Naive thymus-derived CD4-positive, alpha-beta T cell (primary cell): ENCODE measurements around the gene LIPF. TPM values are rescaled to one million over a fixed set of nuclear protein-coding genes. Genes with fewer than 3 reads are reported as not detected.

Experiments
- ATAC-seq: fragments of 150-1000 bp; cut with Tn5 transposase; 2 replicates; pipeline ENCODE4 v1.10.0; 2021; ENCODE audit warnings: mild to moderate bottlenecking, moderate library complexity
- CTCF ChIA-PET: fragments of 350-600 bp; sonication (Branson Sonifier 250); formaldehyde crosslinking; loops from one replicate; lab custom pipeline; 2021; ENCODE audit warnings: antibody characterized with exemption; lab: Charles Lee
- POLR2A ChIA-PET: fragments of 350-600 bp; sonication (Branson Sonifier 250); formaldehyde crosslinking; loops from one replicate; lab custom pipeline; 2021; ENCODE audit warnings: antibody characterized with exemption, inconsistent platforms; lab: Charles Lee
- DNase-seq, 9 donors: peaks; one replicate each; pipeline versions ENCODE4 v3.0.0 to v3.0.0-alpha.2; 2020 to 2022; ENCODE audit warnings: mixed read lengths in 1 of 9
- H3K27ac ChIP-seq: one replicate; pipeline ENCODE4 v1.7.0; 2013; ENCODE audit warnings: mild to moderate bottlenecking, low read depth, low read length, moderate library complexity
- H3K27me3 ChIP-seq, 2 donors: one replicate each; pipeline ENCODE4 v1.7.0; 2013; ENCODE audit warnings: low read length in 2 of 2, mild to moderate bottlenecking in 2 of 2, moderate library complexity in 2 of 2; ENCODE audit not compliant: control insufficient read depth in 2 of 2, insufficient read depth in 2 of 2
- H3K36me3 ChIP-seq, 3 experiments: 1 replicate in 2 of 3; 2 replicates in 1 of 3; pipeline ENCODE4 v1.7.0; 2013; ENCODE audit warnings: low read length in 3 of 3, mild to moderate bottlenecking in 3 of 3, moderate library complexity in 1 of 3; ENCODE audit not compliant: insufficient read depth in 3 of 3, control insufficient read depth in 2 of 3
- H3K4me1 ChIP-seq, 2 donors: one replicate each; pipeline ENCODE4 v1.7.0; 2013; ENCODE audit warnings: low read length in 2 of 2, mild to moderate bottlenecking in 2 of 2, moderate library complexity in 1 of 2; ENCODE audit not compliant: control insufficient read depth in 2 of 2, insufficient read depth in 2 of 2
- H3K4me3 ChIP-seq: 2 replicates; pipeline ENCODE4 v1.7.0; 2013; ENCODE audit warnings: mild to moderate bottlenecking, low read length
- H3K9me3 ChIP-seq, 3 experiments: 1 replicate in 2 of 3; 2 replicates in 1 of 3; pipeline ENCODE4 v1.7.0; 2013; ENCODE audit warnings: low read length in 3 of 3; ENCODE audit not compliant: control insufficient read depth in 2 of 3
- H3K27ac Mint-ChIP-seq, 9 donors: one replicate each; pipeline ENCODE4 v1.8.0; 2020 to 2022; ENCODE audit warnings: mixed read lengths in 9 of 9, mild to moderate bottlenecking in 8 of 9, moderate library complexity in 5 of 9, inconsistent platforms in 2 of 9
- H3K27me3 Mint-ChIP-seq, 5 donors: one replicate each; pipeline ENCODE4 v1.8.0; 2021 to 2022; ENCODE audit warnings: mixed read lengths in 5 of 5, mild to moderate bottlenecking in 1 of 5
- H3K36me3 Mint-ChIP-seq, 5 donors: one replicate each; pipeline ENCODE4 v1.8.0; 2020 to 2022; ENCODE audit warnings: mixed read lengths in 5 of 5, mild to moderate bottlenecking in 3 of 5, inconsistent platforms in 1 of 5
- H3K4me1 Mint-ChIP-seq, 7 donors: one replicate each; pipeline ENCODE4 v1.8.0; 2020 to 2022; ENCODE audit warnings: mixed read lengths in 7 of 7, mild to moderate bottlenecking in 3 of 7, inconsistent platforms in 1 of 7
- H3K4me3 Mint-ChIP-seq, 10 donors: one replicate each; pipeline ENCODE4 v1.8.0; 2020 to 2022; ENCODE audit warnings: mild to moderate bottlenecking in 10 of 10, mixed read lengths in 10 of 10, moderate library complexity in 6 of 10, inconsistent platforms in 2 of 10
- H3K9me3 Mint-ChIP-seq, 11 donors: one replicate each; pipeline ENCODE4 v1.8.0; 2020 to 2022; ENCODE audit warnings: mixed read lengths in 11 of 11, mild to moderate bottlenecking in 4 of 11, inconsistent platforms in 1 of 11, moderate library complexity in 1 of 11
- intact Hi-C, 2 donors: fragments of 100-400 bp; cut with micrococcal nuclease; formaldehyde crosslinking; loops; one replicate each; pipeline ENCODE4 v1.15.1; 2023
- polyA plus RNA-seq, 2 donors: library from polyadenylated mRNA; unstranded; fragments of 300-500 nt; fragmentation: Illumina TruSeq; gene quantifications; one replicate each; pipeline ENCODE4 v1.2.3, GENCODE V29; 2021
- total RNA-seq, 6 experiments: library from RNA in 5 of 6; stranded (reverse) in 5 of 6; gene quantifications; 1 replicate in 5 of 6; 2 replicates in 1 of 6; pipeline ENCODE4 v1.2.3 and lab custom pipeline; 2021 to 2026

LIPF gene
- total and polyA plus RNA-seq, 7 experiments from 2014 or later = not detected

DNA sequence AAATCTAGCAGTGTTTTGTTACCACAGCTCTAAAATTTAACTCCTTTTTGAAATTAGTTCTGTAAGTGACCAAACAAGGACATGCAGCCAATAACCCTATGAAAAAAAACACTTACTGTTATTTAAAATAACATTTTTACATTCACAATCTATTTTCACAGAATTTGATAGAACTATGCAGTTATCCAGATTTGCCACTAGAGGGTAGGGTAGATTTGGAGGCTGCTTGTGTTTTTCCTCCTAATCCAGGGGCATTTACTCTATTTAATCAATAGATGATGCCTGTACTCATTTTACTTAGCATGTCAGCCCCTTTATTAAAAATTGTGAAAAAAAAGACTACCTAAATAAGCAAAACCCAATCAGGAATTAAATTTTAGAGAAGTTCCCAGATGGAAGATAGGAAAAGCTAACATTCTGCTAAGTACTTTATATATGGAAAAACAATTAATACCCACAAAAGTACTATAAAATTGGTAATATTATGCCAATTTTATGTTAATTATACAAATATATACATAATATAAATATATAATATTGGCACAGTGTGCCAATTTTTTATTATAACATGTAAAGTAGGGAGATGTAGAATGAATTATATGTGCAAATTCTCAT, 23.7 kb downstream of the LIPF start:
- intact Hi-C loops = loop anchor here (1.0 to 10.0 kb wide), 9 partner anchors 122 to 529 kb away; partner anchors contain the start of gene STAMBPL1 (in 1 of the 2)
- no peak overlapping the region for H3K27ac ChIP-seq
- Mint-ChIP-seq H3K27ac (no peak overlapping the region), H3K4me3 (no peak overlapping the region), H3K27me3 (peaks cover 7 to 30% (median 7%) of the 10 kb centered on the region in 5 donors), H3K36me3 (no peaks in the 10 kb centered on the region), H3K9me3 (peaks cover 0 to 2% (median 0%) of the 10 kb centered on the region in 11 donors), H3K4me1 (no peaks in the 10 kb centered on the region)
- H3K9me3 ChIP-seq = no peaks in the 10 kb centered on the region
- no peaks in the 10 kb centered on the region for H3K4me1 ChIP-seq
- CTCF ChIA-PET = interaction anchor here (0.9 to 2.2 kb wide), 8 partner anchors 10 to 246 kb away, joined by 3 to 9 read pairs (median 4); no protein-coding TSS in a partner anchor
- POLR2A ChIA-PET = no interaction called here
- H3K4me3 ChIP-seq = no peak overlapping the region
- ATAC-seq (peak; percentile 70), DNase-seq (peak in 5 of 9 donors; percentile 7 to 38 (median 18))
- H3K27me3 ChIP-seq = no peaks in the 10 kb centered on the region
- H3K36me3 ChIP-seq = no peaks in the 10 kb centered on the region

GRCh38 chr10:88689366-88689765, 25.1 kb downstream of the LIPF start:
- ATAC-seq (no peak), DNase-seq (no peak)
- Mint-ChIP-seq H3K27me3 (peaks cover 5 to 36% (median 9%) of the 10 kb centered on the region in 5 donors), H3K4me1 (no peaks in the 10 kb centered on the region), H3K4me3 (no peak overlapping the region), H3K36me3 (no peaks in the 10 kb centered on the region), H3K27ac (no peak overlapping the region), H3K9me3 (peaks cover 0 to 2% (median 0%) of the 10 kb centered on the region in 11 donors)
- Histone ChIP-seq H3K4me1 (no peaks in the 10 kb centered on the region), H3K27ac (no peak overlapping the region), H3K9me3 (no peaks in the 10 kb centered on the region), H3K4me3 (no peak overlapping the region), H3K36me3 (no peaks in the 10 kb centered on the region), H3K27me3 (no peaks in the 10 kb centered on the region)
- ChIA-PET POLR2A (no interaction called here), CTCF (interaction anchor here (1.4 to 2.2 kb wide), 2 partner anchors 14 to 196 kb away, joined by 3 to 6 read pairs; no protein-coding TSS in a partner anchor)
- intact Hi-C loops = loop anchor here in 1 of 2 donors (5.0 to 10.0 kb wide), 3 partner anchors 175 to 528 kb away; partner anchors contain the start of gene STAMBPL1

DNA sequence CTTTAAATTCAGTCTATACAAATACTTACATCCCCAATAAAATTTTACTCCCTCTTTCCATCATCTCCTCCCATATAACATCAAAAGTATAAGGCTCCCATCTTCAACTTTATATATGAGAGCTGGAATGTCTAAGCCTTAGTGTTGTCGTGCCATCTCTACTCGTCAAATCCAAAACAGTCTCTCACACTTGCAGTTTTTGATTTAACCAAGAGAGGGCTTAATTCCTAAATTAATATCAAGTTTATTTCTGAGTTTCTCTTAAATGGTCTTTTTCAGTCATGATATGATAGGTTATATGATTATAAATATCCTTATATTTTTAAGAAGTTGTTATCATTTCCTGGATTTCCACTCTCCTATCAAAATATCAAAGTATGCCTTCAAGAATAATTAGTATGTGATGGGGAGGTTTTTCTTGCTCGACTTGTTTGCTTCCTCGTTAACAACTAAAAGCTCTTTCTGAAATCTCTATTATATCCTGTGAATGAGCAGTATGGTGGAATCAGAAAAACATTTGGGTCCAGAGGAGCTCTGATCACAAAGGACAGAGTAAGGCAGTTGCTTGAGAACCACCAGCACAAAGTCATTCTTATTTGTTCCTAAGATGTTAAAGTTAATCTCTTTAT, 29.3 kb downstream of the LIPF start:
- ATAC-seq (no peak), DNase-seq (no peak)
- H3K4me3 Mint-ChIP-seq = no peak overlapping the region
- H3K4me1 Mint-ChIP-seq = no peaks in the 10 kb centered on the region
- intact Hi-C loops = no loop called here
- POLR2A ChIA-PET = no interaction called here
- no peaks in the 10 kb centered on the region for H3K4me1 ChIP-seq
- H3K9me3 Mint-ChIP-seq = peaks cover 0 to 2% (median 0%) of the 10 kb centered on the region in 11 donors
- H3K27me3 Mint-ChIP-seq = peaks cover 5 to 42% (median 9%) of the 10 kb centered on the region in 5 donors
- H3K27ac Mint-ChIP-seq = no peak overlapping the region
- no peak overlapping the region for H3K4me3 ChIP-seq
- H3K27me3 ChIP-seq = no peaks in the 10 kb centered on the region
- no peak overlapping the region for H3K27ac ChIP-seq
- H3K36me3 Mint-ChIP-seq = no peaks in the 10 kb centered on the region
- H3K9me3 ChIP-seq = no peaks in the 10 kb centered on the region
- H3K36me3 ChIP-seq = no peaks in the 10 kb centered on the region
- CTCF ChIA-PET = interaction anchor here (0.6 to 1.5 kb wide), 4 partner anchors 32 to 143 kb away, joined by 3 to 5 read pairs (median 4); no protein-coding TSS in a partner anchor

- no peak for DNase-seq
Observed at GRCh38 chr10:88702848-88703597, 38.8 kb downstream of the LIPF start.

DNA sequence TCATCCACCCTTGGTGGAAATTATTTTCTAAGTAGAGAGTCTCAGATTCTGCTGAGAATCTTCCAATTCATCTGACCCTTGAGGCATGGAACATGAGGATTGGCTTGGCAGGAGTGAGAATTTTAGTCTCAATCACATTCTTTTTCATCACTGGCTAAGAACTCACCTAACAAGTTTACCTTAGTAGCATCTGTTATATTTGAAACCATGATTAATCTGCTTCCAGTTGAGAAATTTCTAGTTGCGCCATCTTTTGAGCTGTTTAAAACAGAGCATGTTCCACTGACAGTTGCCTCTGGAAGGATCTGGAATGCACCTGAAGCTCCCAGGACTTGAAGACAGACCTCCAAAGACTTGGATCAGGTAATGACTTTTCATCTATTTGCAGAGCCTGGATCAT, 41.7 kb downstream of the LIPF start, which contains the start of gene LIPK:
LIPK (plus strand) TSS at position 292 of the 400 bp plus-strand sequence. CDS start 18,295 bp downstream, outside the sequence.
- intact Hi-C loops = no loop called here
- Mint-ChIP-seq H3K27ac (peak within 1 kb of the TSS in 1 of 9 donors; percentile 5), H3K9me3 (no peaks in the 10 kb centered on the region), H3K4me3 (no peak within 1 kb of the TSS), H3K27me3 (peaks cover 0 to 27% (median 0%) of the 10 kb centered on the region in 5 donors), H3K36me3 (no peaks in the 10 kb centered on the region), H3K4me1 (peaks cover 0 to 4% (median 0%) of the 10 kb centered on the region in 7 donors)
- no peak for DNase-seq
- CTCF ChIA-PET = no interaction called here
- POLR2A ChIA-PET = no interaction called here
- no peak within 1 kb of the TSS for H3K4me3 ChIP-seq
- H3K27me3 ChIP-seq = no peaks in the 10 kb centered on the region
- H3K36me3 ChIP-seq = no peaks in the 10 kb centered on the region
- no peak within 1 kb of the TSS for H3K27ac ChIP-seq
- no peaks in the 10 kb centered on the region for H3K9me3 ChIP-seq
- ATAC-seq = no peak
- no peaks in the 10 kb centered on the region for H3K4me1 ChIP-seq

More at GRCh38 chr10:88702848-88703597, 38.8 kb downstream of the LIPF start:
- CTCF ChIA-PET = no interaction called here
- no peaks in the 10 kb centered on the region for H3K4me1 ChIP-seq
- Mint-ChIP-seq H3K4me1 (peaks cover 0 to 4% (median 0%) of the 10 kb centered on the region in 7 donors), H3K4me3 (no peak overlapping the region), H3K9me3 (no peaks in the 10 kb centered on the region), H3K27me3 (peaks cover 0 to 37% (median 0%) of the 10 kb centered on the region in 5 donors), H3K27ac (no peak overlapping the region), H3K36me3 (no peaks in the 10 kb centered on the region)
- POLR2A ChIA-PET = no interaction called here
- H3K4me3 ChIP-seq = no peak overlapping the region
- H3K36me3 ChIP-seq = no peaks in the 10 kb centered on the region
- no peak overlapping the region for H3K27ac ChIP-seq
- H3K9me3 ChIP-seq = no peaks in the 10 kb centered on the region
- intact Hi-C loops = no loop called here
- ATAC-seq = no peak
- H3K27me3 ChIP-seq = no peaks in the 10 kb centered on the region

- no peaks in the 10 kb centered on the region for H3K9me3 Mint-ChIP-seq
- ATAC-seq (no peak), DNase-seq (no peak)
- no peaks in the 10 kb centered on the region for H3K36me3 Mint-ChIP-seq
- H3K4me1 ChIP-seq = no peaks in the 10 kb centered on the region
- peaks cover 0 to 34% (median 0%) of the 10 kb centered on the region in 5 donors for H3K27me3 Mint-ChIP-seq
- CTCF ChIA-PET = no interaction called here
- no peaks in the 10 kb centered on the region for H3K36me3 ChIP-seq
- POLR2A ChIA-PET = no interaction called here
- H3K4me3 ChIP-seq = no peak overlapping the region
- no peak overlapping the region for H3K27ac ChIP-seq
- H3K27me3 ChIP-seq = no peaks in the 10 kb centered on the region
- H3K27ac Mint-ChIP-seq = no peak overlapping the region
- H3K9me3 ChIP-seq = no peaks in the 10 kb centered on the region
- no peak overlapping the region for H3K4me3 Mint-ChIP-seq
- peaks cover 0 to 4% (median 0%) of the 10 kb centered on the region in 7 donors for H3K4me1 Mint-ChIP-seq
- intact Hi-C loops = no loop called here
Observed at GRCh38 chr10:88707429-88708155, 43.4 kb downstream of the LIPF start.
